AG04449 (cell line): ENCODE data around the gene DUS1L.

Experiments used
- CTCF ChIA-PET: fragments of 350-600 bp; formaldehyde crosslinking; extraction: SDS; loops from one replicate; lab custom pipeline; 2021; ENCODE audit warnings: antibody characterized with exemption; lab: Yijun Ruan, JAX
- POLR2A ChIA-PET: fragments of 400-600, 350-600 bp; formaldehyde crosslinking; extraction: SDS; loops from one replicate; lab custom pipeline; 2020; ENCODE audit warnings: antibody characterized with exemption, inconsistent platforms; lab: Yijun Ruan, JAX
- DNase-seq: peaks from one replicate; pipeline ENCODE4 v3.0.0-alpha.2; 2010; ENCODE audit warnings: low read depth, low spot score
- H3K4me3 ChIP-seq: 2 replicates; pipeline ENCODE4 v1.5.1; 2011; ENCODE audit warnings: low read depth, mild to moderate bottlenecking, control low read depth, low read length
- CTCF ChIP-seq: IDR thresholded peaks from one replicate; pipeline ENCODE4 v1.5.1; 2011; ENCODE audit warnings: mild to moderate bottlenecking, moderate library complexity, low read length, control low read depth, inconsistent platforms; ENCODE audit not compliant: insufficient read depth; ENCODE audit errors: missing control alignments

The DUS1L gene

GRCh38 chr17:82020572-82021106 is 45.0 kb downstream of the DUS1L start:
- no peak for TF ChIP-seq CTCF
- POLR2A ChIA-PET, result interaction anchor here (0.9 to 1.0 kb wide), 2 partner anchors 61 to 148 kb away, joined by 3 to 10 read pairs; no protein-coding TSS in a partner anchor
- CTCF ChIA-PET, result interaction anchor here (0.7 to 10.7 kb wide), 28 partner anchors 9 to 289 kb away, joined by 3 to 290 read pairs (median 4); partner anchors contain the start of genes ARHGDIA, DCXR and NOTUM
- DNase-seq, result no peak
- H3K4me3 ChIP-seq, result no peak overlapping the region

- DNase-seq, result no peak
- peak; percentile 86 for TF ChIP-seq CTCF
- H3K4me3 ChIP-seq, result no peak overlapping the region
- ChIA-PET CTCF (interaction anchor here (0.7 to 10.7 kb wide), 23 partner anchors 9 to 195 kb away, joined by 3 to 290 read pairs (median 4); partner anchors contain the start of genes ARHGDIA and NOTUM), POLR2A (interaction anchor here (0.6 to 1.0 kb wide), 4 partner anchors 16 to 223 kb away, joined by 3 to 5 read pairs (median 4); no protein-coding TSS in a partner anchor)
These were observed 45.7 kb downstream of the DUS1L start for GRCh38 chr17:82019690-82020571.

DNA sequence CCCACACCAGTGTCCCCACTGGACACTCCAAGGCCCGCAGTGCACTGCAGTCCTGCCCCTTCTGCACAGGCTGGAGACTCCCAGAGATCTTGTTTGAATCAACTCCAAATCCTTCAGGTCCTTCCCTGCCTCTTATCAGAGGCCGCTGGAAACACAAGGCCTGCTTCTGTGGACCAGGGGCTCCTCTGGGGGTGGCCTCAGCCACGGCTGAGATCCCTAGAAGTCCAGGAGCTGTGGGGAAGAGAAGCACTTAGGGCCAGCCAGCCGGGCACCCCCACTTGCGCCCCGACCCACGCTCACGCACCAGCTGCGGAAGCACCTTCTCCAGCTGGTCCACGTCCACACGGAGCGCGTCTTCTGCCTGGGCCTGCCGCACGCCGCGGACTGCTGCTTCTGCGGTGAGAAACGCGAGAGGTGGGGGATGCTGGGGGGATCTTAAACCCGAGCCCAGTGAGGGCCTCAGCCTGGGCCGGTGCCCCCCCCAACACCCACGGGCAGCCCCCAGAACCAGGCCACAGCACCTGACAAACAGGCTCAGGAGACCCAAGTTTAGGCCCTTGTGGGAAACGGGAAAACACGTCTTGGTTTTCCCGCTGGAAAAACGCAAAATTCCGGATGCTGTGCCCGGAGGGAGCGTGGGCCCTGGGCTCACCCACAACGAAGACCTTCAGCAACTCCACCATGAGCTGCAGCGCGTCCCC is 46.5 kb downstream of the DUS1L start:
- no peak overlapping the region for H3K4me3 ChIP-seq
- no peak for DNase-seq
- CTCF ChIA-PET, result interaction anchor here (1.0 to 10.7 kb wide), 15 partner anchors 8 to 149 kb away, joined by 3 to 290 read pairs (median 6); partner anchors contain the start of genes ARHGDIA and NOTUM
- no peak for TF ChIP-seq CTCF
- POLR2A ChIA-PET, result interaction anchor here (0.8 to 1.0 kb wide), 2 partner anchors 15 to 60 kb away, joined by 3 to 5 read pairs; no protein-coding TSS in a partner anchor

DNA sequence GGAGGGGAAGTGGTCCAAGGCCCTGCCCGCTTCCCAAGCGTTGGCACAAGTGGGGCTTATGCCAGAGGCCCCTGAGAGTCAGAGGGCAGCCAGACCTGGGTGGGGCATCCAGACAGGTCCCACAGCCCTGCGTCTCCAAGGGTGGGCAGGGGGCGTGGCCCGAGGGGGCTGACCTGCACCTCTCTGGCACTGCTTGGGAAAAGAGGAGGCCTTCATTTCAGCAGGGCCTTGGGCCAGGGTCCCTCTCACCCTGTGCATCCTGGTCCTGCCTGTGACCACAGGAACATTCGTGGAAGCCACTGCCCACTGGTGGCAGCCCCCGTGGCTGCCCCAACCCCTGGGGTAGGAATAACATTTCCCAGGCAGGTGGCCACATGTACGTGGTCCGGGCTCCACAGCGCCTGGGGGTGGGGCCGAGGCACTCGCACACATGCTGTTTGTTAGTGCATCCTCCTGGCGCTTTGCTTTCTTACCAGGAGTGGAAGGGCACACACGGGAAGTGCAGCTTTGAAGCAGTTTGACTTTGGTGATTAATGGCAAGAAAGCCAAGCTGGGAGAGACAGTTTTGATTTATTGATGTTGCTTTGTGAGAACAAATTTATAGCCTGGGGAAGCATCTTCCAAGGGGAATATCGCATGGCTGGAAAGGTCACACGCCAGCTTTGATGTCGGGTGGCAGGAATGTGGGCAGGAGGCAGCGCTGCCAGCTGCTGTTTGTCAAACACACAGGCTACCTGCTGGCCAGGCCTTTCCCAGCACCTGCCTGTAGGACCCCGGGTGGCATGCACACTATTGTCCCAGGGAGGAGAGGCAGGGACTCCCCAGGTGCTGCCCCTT is 47.2 kb downstream of the DUS1L start:
- DNase-seq, result no peak
- CTCF ChIA-PET, result interaction anchor here (1.8 to 10.7 kb wide), 6 partner anchors 8 to 63 kb away, joined by 4 to 290 read pairs (median 38); partner anchors contain the start of gene NOTUM
- POLR2A ChIA-PET, result no interaction called here
- no peak overlapping the region for H3K4me3 ChIP-seq
- TF ChIP-seq CTCF, result no peak

GRCh38 chr17:82017612-82018151 is 47.9 kb downstream of the DUS1L start:
- no peak for TF ChIP-seq CTCF
- CTCF ChIA-PET, result interaction anchor here (1.4 to 10.7 kb wide), 4 partner anchors 13 to 62 kb away, joined by 4 to 290 read pairs (median 36); partner anchors contain the start of gene NOTUM
- POLR2A ChIA-PET, result no interaction called here
- no peak overlapping the region for H3K4me3 ChIP-seq
- no peak for DNase-seq
